MM.1S (cell line): ENCODE data around the gene FYN.

Experiments used
- DNase-seq: peaks from one replicate; pipeline ENCODE4 v3.0.0-alpha.2; 2015
- H2AFZ ChIP-seq: fragments of 300-600 bp; sonication (generic); 2 replicates; pipeline ENCODE4 v1.6.0; 2016; ENCODE audit warnings: antibody characterized with exemption, low read length
- H3F3A ChIP-seq: fragments of 300-600 bp; sonication (generic); 2 replicates; pipeline ENCODE4 v1.6.1; 2016; ENCODE audit warnings: mild to moderate bottlenecking, antibody characterized with exemption, low read length, moderate library complexity, mixed read lengths; ENCODE audit not compliant: insufficient read depth
- H3K27ac ChIP-seq: fragments of 300-600 bp; sonication (generic); 2 replicates; pipeline ENCODE4 v1.5.1; 2016; ENCODE audit warnings: mild to moderate bottlenecking, low read length
- H3K27me3 ChIP-seq: fragments of 300-600 bp; sonication (generic); replicated peaks from 2 replicates; pipeline ENCODE4 v1.6.0; 2016; ENCODE audit warnings: low read length; ENCODE audit not compliant: insufficient read depth
- H3K36me3 ChIP-seq: fragments of 300-600 bp; sonication (generic); replicated peaks from 2 replicates; pipeline ENCODE4 v1.6.1; 2016; ENCODE audit warnings: mild to moderate bottlenecking, low read length, mixed read lengths; ENCODE audit not compliant: insufficient read depth
- H3K4me1 ChIP-seq: fragments of 300-600 bp; sonication (generic); 2 replicates; pipeline ENCODE4 v1.6.1; 2016; ENCODE audit warnings: low read length, mixed read lengths
- H3K4me2 ChIP-seq: fragments of 300-600 bp; sonication (generic); 2 replicates; pipeline ENCODE4 v1.6.0; 2016; ENCODE audit warnings: low read depth, low read length
- H3K4me3 ChIP-seq: fragments of 300-600 bp; sonication (generic); 2 replicates; pipeline ENCODE4 v1.5.1; 2016; ENCODE audit warnings: low read length, mixed read lengths
- H3K79me2 ChIP-seq: fragments of 300-600 bp; sonication (generic); 2 replicates; pipeline ENCODE4 v1.6.1; 2016; ENCODE audit warnings: mixed run types, low read length, mixed read lengths
- H3K9ac ChIP-seq: fragments of 300-600 bp; sonication (generic); 2 replicates; pipeline ENCODE4 v1.6.1; 2016; ENCODE audit warnings: low read length, mixed read lengths
- H3K9me2 ChIP-seq: fragments of 300-600 bp; sonication (generic); replicated peaks from 2 replicates; pipeline ENCODE4 v1.6.1; 2016; ENCODE audit warnings: mild to moderate bottlenecking, low read length, mixed read lengths; ENCODE audit not compliant: insufficient read depth
- H3K9me3 ChIP-seq: fragments of 300-600 bp; sonication (generic); replicated peaks from 2 replicates; pipeline ENCODE4 v1.6.1; 2016; ENCODE audit warnings: mild to moderate bottlenecking, low read length, mixed read lengths; ENCODE audit not compliant: insufficient read depth
- H4K20me1 ChIP-seq: fragments of 300-600 bp; sonication (generic); 2 replicates; pipeline ENCODE4 v1.6.1; 2016; ENCODE audit warnings: mild to moderate bottlenecking, low read length, moderate library complexity, mixed read lengths; ENCODE audit not compliant: insufficient read depth
- EZH2 ChIP-seq: fragments of 300-600 bp; sonication (generic); optimal IDR thresholded peaks from 2 replicates; pipeline ENCODE3; 2017; ENCODE audit warnings: low read depth, mild to moderate bottlenecking, antibody characterized with exemption, low read length, mixed read lengths
- EZH2phosphoT487 ChIP-seq: fragments of 300-600 bp; sonication (generic); IDR thresholded peaks from 2 replicates; pipeline ENCODE4 v1.6.1; 2018; ENCODE audit warnings: antibody characterized with exemption, low read length
- TF ChIP-seq, protein P1 (sequence below): fragments of 300-600 bp; sonication (generic); IDR thresholded peaks from 2 replicates; pipeline ENCODE4 v1.5.1; 2016; ENCODE audit warnings: antibody characterized with exemption, low read length, mixed read lengths

Gene FYN

DNA sequence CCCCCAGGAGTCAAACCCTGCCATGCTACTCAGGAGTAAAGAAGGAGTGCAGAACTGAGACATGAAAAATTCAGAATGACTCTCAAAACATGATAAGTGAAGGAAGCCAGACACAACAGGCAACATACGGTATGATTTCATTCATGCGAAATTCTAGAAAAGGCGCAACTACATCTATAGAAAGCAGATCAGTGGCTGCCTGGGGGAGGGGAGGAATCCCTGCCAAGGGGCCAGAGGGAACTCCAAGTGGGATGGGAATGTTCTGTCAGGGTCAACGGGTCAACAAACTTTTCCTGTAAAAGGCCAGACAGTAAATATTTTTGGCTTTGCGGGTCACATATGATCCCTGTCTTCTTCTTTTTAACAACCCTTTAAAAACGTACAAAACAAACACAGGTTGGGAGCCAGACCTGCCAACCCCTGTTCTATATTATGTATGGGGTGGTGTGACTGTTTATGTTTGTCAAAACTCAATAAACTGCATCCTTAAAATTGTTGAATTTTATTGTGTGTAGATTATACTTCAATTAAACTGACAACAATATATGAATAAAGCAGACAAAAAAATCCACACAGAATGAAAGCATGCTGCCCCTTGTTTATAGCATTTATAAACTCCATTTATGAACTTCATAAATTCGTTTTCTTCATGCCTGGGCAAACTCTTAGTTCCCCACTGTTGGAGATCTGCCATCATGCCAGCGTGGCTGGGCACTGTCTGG lies 211.0 kb downstream of the FYN start:
- H3K27ac ChIP-seq = no peak overlapping the region
- DNase-seq = no peak
- H3K9me2 ChIP-seq = no peaks in the 10 kb centered on the region
- no peak overlapping the region for H3K4me2 ChIP-seq
- H3K9me3 ChIP-seq = no peaks in the 10 kb centered on the region
- no peak overlapping the region for H3K9ac ChIP-seq
- no peaks in the 10 kb centered on the region for H3K4me1 ChIP-seq
- TF ChIP-seq, protein P1, sequence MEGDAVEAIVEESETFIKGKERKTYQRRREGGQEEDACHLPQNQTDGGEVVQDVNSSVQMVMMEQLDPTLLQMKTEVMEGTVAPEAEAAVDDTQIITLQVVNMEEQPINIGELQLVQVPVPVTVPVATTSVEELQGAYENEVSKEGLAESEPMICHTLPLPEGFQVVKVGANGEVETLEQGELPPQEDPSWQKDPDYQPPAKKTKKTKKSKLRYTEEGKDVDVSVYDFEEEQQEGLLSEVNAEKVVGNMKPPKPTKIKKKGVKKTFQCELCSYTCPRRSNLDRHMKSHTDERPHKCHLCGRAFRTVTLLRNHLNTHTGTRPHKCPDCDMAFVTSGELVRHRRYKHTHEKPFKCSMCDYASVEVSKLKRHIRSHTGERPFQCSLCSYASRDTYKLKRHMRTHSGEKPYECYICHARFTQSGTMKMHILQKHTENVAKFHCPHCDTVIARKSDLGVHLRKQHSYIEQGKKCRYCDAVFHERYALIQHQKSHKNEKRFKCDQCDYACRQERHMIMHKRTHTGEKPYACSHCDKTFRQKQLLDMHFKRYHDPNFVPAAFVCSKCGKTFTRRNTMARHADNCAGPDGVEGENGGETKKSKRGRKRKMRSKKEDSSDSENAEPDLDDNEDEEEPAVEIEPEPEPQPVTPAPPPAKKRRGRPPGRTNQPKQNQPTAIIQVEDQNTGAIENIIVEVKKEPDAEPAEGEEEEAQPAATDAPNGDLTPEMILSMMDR = no peak
- TF ChIP-seq EZH2 (no peak), EZH2phosphoT487 (no peak)
- no peaks in the 10 kb centered on the region for H4K20me1 ChIP-seq
- no peaks in the 10 kb centered on the region for H3F3A ChIP-seq
- H2AFZ ChIP-seq = no peak overlapping the region
- H3K79me2 ChIP-seq = no peaks in the 10 kb centered on the region
- no peaks in the 10 kb centered on the region for H3K27me3 ChIP-seq
- no peaks in the 10 kb centered on the region for H3K36me3 ChIP-seq
- H3K4me3 ChIP-seq = no peak overlapping the region

GRCh38 chr6:111661541-111662061 lies 211.7 kb downstream of the FYN start:
- H3K9me3 ChIP-seq = no peaks in the 10 kb centered on the region

DNA sequence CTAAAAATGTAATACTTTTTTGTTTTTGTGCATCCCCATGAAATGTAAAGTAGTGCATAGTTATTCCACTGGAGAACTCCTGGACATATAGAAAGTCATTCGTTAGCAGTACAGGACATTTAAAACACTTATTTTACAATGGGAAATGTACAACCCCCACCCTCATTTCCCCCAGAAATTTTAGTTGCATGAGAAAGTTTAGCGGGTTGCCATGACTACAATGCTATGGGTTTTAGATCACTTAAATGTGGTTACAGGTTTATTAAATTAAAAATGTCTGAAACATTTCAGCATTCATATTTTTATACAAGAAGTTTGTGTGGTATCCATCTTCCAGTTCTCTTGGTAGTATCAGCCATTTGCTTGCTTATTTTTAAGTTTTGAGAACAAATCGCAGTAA lies 212.7 kb downstream of the FYN start:
- Histone ChIP-seq H3K9me3 (no peaks in the 10 kb centered on the region), H2AFZ (no peak overlapping the region), H4K20me1 (no peaks in the 10 kb centered on the region), H3K27me3 (no peaks in the 10 kb centered on the region), H3K27ac (no peak overlapping the region), H3K4me3 (no peak overlapping the region), H3K4me2 (no peak overlapping the region), H3K36me3 (no peaks in the 10 kb centered on the region), H3K4me1 (no peaks in the 10 kb centered on the region), H3K9ac (no peak overlapping the region), H3F3A (no peaks in the 10 kb centered on the region), H3K79me2 (no peaks in the 10 kb centered on the region), H3K9me2 (no peaks in the 10 kb centered on the region)
- TF ChIP-seq EZH2 (no peak), EZH2phosphoT487 (no peak)
- TF ChIP-seq, protein P1 = no peak
- DNase-seq = no peak

More at GRCh38 chr6:111661541-111662061, 211.7 kb downstream of the FYN start:
- Histone ChIP-seq H3K27ac (no peak overlapping the region), H3F3A (no peaks in the 10 kb centered on the region), H3K36me3 (no peaks in the 10 kb centered on the region), H3K9ac (no peak overlapping the region), H3K4me1 (no peaks in the 10 kb centered on the region), H3K4me2 (no peak overlapping the region), H3K79me2 (no peaks in the 10 kb centered on the region), H4K20me1 (no peaks in the 10 kb centered on the region), H3K27me3 (no peaks in the 10 kb centered on the region), H2AFZ (no peak overlapping the region), H3K4me3 (no peak overlapping the region), H3K9me2 (no peaks in the 10 kb centered on the region)
- DNase-seq = no peak
- TF ChIP-seq, protein P1 = no peak
- TF ChIP-seq EZH2 (no peak), EZH2phosphoT487 (no peak)
